WTC11 (cell line): ENCODE measurements around the gene RPL18. TPM values are rescaled to one million over a fixed set of nuclear protein-coding genes. Genes with fewer than 3 reads are reported as not detected.

Experiments used
- ATAC-seq: fragments of 200-7000 bp; cut with Tn5 transposase; 2 replicates; pipeline ENCODE4 v1.10.0; 2021; ENCODE audit warnings: mild to moderate bottlenecking, moderate library complexity
- CTCF ChIA-PET: fragments of 300-600 bp; sonication (Branson Sonifier 250); formaldehyde crosslinking; loops from one replicate; lab custom pipeline; 2021; ENCODE audit warnings: antibody characterized with exemption; lab: Charles Lee
- POLR2A ChIA-PET: fragments of 350-600 bp; sonication (Branson Sonifier 250); formaldehyde crosslinking; loops from one replicate; lab custom pipeline; 2021; ENCODE audit warnings: antibody characterized with exemption; lab: Charles Lee
- DNase-seq: peaks from one replicate; pipeline ENCODE4 v3.0.0; 2021; ENCODE audit warnings: low spot score
- H3K27ac Mint-ChIP-seq: 2 replicates; pipeline ENCODE4 v1.8.0; 2021; ENCODE audit warnings: mixed read lengths
- H3K27me3 Mint-ChIP-seq: 2 replicates; pipeline ENCODE4 v1.8.0; 2021; ENCODE audit warnings: low read depth, mild to moderate bottlenecking, moderate library complexity, mixed read lengths
- H3K36me3 Mint-ChIP-seq: 2 replicates; pipeline ENCODE4 v1.8.0; 2021; ENCODE audit warnings: mixed read lengths
- H3K4me1 Mint-ChIP-seq: 2 replicates; pipeline ENCODE4 v1.8.0; 2022; ENCODE audit warnings: mixed read lengths
- H3K4me3 Mint-ChIP-seq: 2 replicates; pipeline ENCODE4 v1.8.0; 2021; ENCODE audit warnings: mild to moderate bottlenecking, moderate library complexity, mixed read lengths
- H3K9me3 Mint-ChIP-seq: 2 replicates; pipeline ENCODE4 v1.8.0; 2021; ENCODE audit warnings: mixed read lengths
- ATF1 ChIP-seq: sonication (generic); formaldehyde crosslinking; IDR thresholded peaks from 2 replicates; pipeline ENCODE4 v1.8.1; 2023; ENCODE audit warnings: mild to moderate bottlenecking, moderate library complexity, missing genetic modification reagents
- FOXJ3 ChIP-seq: sonication (generic); formaldehyde crosslinking; IDR thresholded peaks from 2 replicates; pipeline ENCODE4 v1.9.0; 2021; ENCODE audit warnings: missing genetic modification reagents, mild to moderate bottlenecking, borderline replicate concordance
- GTF2I ChIP-seq: fragments of 250-450 bp; sonication (Bioruptor Pico); conservative IDR thresholded peaks from 2 replicates; pipeline ENCODE4 v1.4.0; 2021; ENCODE audit warnings: mild to moderate bottlenecking
- HMGA2 ChIP-seq: fragments of 250-450 bp; sonication (Bioruptor Pico); IDR thresholded peaks from 2 replicates; pipeline ENCODE4 v1.4.0; 2021; ENCODE audit warnings: mild to moderate bottlenecking, moderate library complexity
- JAZF1 ChIP-seq: fragments of 250-450 bp; sonication (Bioruptor Pico); IDR thresholded peaks from 2 replicates; pipeline ENCODE4 v1.9.0; 2021; ENCODE audit warnings: moderate library complexity, mild to moderate bottlenecking, inconsistent platforms
- NR1H2 ChIP-seq: sonication (generic); formaldehyde crosslinking; IDR thresholded peaks from 2 replicates; pipeline ENCODE4 v1.9.0; 2021; ENCODE audit warnings: mild to moderate bottlenecking, moderate library complexity, missing genetic modification reagents
- SOX15 ChIP-seq: fragments of 250-450 bp; sonication (Bioruptor Pico); IDR thresholded peaks from 2 replicates; pipeline ENCODE4 v1.9.0; 2021; ENCODE audit warnings: mild to moderate bottlenecking
- TEAD1 ChIP-seq: sonication (generic); formaldehyde crosslinking; IDR thresholded peaks from 2 replicates; pipeline ENCODE4 v1.8.0; 2022; ENCODE audit warnings: mild to moderate bottlenecking, missing genetic modification reagents
- TP53 ChIP-seq: sonication (generic); formaldehyde crosslinking; IDR thresholded peaks from 2 replicates; pipeline ENCODE4 v1.8.1; 2023; ENCODE audit warnings: mild to moderate bottlenecking, missing genetic modification reagents
- ZNF671 ChIP-seq: fragments of 250-450 bp; sonication (Bioruptor Pico); IDR thresholded peaks from 2 replicates; pipeline ENCODE4 v1.8.0; 2021; ENCODE audit warnings: mild to moderate bottlenecking
- total RNA-seq: library from RNA; stranded (reverse); gene quantifications from 3 replicates; pipeline ENCODE4 v1.2.3, GENCODE V29; 2021
- TF ChIP-seq, protein P1 (sequence below): sonication (generic); formaldehyde crosslinking; IDR thresholded peaks from 2 replicates; pipeline ENCODE4 v1.8.1; 2023; ENCODE audit warnings: mild to moderate bottlenecking, missing genetic modification reagents, moderate library complexity
- TF ChIP-seq, protein P2 (sequence below): sonication (generic); formaldehyde crosslinking; IDR thresholded peaks from 2 replicates; pipeline ENCODE4 v1.8.1; 2023; ENCODE audit warnings: mild to moderate bottlenecking, missing genetic modification reagents, moderate library complexity
- TF ChIP-seq, protein P3 (sequence below): sonication (generic); formaldehyde crosslinking; IDR thresholded peaks from 2 replicates; pipeline ENCODE4 v1.8.0; 2022; ENCODE audit warnings: mild to moderate bottlenecking, missing genetic modification reagents
- TF ChIP-seq, protein P4 (sequence below): sonication (generic); formaldehyde crosslinking; IDR thresholded peaks from 2 replicates; pipeline ENCODE4 v1.8.0; 2023; ENCODE audit warnings: mild to moderate bottlenecking, missing genetic modification reagents
- TF ChIP-seq, protein P5 (sequence below): sonication (generic); formaldehyde crosslinking; IDR thresholded peaks from 2 replicates; pipeline ENCODE4 v1.8.1; 2023; ENCODE audit warnings: mild to moderate bottlenecking, moderate library complexity, missing genetic modification reagents
- TF ChIP-seq, protein P6 (sequence below): sonication (generic); formaldehyde crosslinking; IDR thresholded peaks from 2 replicates; pipeline ENCODE4 v1.8.1; 2023; ENCODE audit warnings: mild to moderate bottlenecking, missing genetic modification reagents

RPL18 gene
- total RNA-seq, 1 experiment from 2014 or later, result 1,712 TPM

DNA sequence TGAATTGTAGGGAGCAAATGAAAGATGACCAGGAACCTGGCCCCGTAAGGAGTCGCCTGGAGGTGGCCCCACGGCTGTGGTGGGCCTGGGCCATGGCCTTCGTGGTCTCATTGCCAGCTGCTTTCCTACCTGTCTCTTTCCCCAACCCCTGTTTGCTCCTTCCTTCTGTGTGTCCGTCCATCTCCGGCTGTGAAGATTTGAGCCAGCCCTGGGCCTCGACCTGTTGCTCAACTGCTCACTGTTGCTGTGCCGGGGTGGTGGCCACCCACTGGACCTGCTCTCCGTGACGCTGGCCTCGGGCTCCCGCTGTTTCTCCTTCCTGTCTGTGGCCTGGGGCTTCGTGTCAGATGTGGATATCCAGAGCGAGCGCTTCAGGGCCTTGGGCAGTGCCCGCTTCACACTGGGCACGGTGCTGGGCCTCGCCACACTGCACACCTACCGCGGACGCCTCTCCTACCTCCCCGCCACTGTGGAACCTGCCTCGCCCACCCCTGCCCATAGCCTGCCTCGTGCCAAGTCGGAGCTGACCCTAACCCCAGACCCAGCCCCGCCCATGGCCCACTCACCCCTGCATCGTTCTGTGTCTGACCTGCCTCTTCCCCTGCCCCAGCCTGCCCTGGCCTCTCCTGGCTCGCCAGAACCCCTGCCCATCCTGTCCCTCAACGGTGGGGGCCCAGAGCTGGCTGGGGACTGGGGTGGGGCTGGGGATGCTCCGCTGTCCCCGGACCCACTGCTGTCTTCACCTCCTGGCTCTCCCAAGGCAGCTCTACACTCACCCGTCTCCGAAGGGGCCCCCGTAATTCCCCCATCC is 9.7 kb upstream of the RPL18 start:
- DNase-seq (no peak), ATAC-seq (no peak)
- Mint-ChIP-seq H3K4me1 (peaks cover 27% of the 10 kb centered on the region), H3K9me3 (no peaks in the 10 kb centered on the region), H3K27ac (peak overlapping the region; percentile 8), H3K36me3 (no peaks in the 10 kb centered on the region), H3K27me3 (no peaks in the 10 kb centered on the region), H3K4me3 (no peak overlapping the region)
- CTCF ChIA-PET, result interaction anchor here (0.8 to 3.0 kb wide), 7 partner anchors 10 to 185 kb away, joined by 3 to 20 read pairs (median 7); partner anchors contain the start of genes CA11, RPL18 and SPHK2
- TF ChIP-seq, protein P1, sequence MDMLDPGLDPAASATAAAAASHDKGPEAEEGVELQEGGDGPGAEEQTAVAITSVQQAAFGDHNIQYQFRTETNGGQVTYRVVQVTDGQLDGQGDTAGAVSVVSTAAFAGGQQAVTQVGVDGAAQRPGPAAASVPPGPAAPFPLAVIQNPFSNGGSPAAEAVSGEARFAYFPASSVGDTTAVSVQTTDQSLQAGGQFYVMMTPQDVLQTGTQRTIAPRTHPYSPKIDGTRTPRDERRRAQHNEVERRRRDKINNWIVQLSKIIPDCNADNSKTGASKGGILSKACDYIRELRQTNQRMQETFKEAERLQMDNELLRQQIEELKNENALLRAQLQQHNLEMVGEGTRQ (CRISPR knock-in tag), result no peak
- TF ChIP-seq TEAD1 (CRISPR knock-in tag) (no peak), SOX15 (CRISPR knock-in tag) (no peak), HMGA2 (CRISPR knock-in tag) (no peak), ATF1 (CRISPR knock-in tag) (no peak), ZNF671 (CRISPR knock-in tag) (no peak), GTF2I (CRISPR knock-in tag) (no peak), NR1H2 (CRISPR knock-in tag) (no peak), FOXJ3 (no peak), JAZF1 (CRISPR knock-in tag) (no peak), TP53 (CRISPR knock-in tag) (no peak)
- TF ChIP-seq, protein P2, sequence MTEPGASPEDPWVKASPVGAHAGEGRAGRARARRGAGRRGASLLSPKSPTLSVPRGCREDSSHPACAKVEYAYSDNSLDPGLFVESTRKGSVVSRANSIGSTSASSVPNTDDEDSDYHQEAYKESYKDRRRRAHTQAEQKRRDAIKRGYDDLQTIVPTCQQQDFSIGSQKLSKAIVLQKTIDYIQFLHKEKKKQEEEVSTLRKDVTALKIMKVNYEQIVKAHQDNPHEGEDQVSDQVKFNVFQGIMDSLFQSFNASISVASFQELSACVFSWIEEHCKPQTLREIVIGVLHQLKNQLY, result no peak
- TF ChIP-seq, protein P3, sequence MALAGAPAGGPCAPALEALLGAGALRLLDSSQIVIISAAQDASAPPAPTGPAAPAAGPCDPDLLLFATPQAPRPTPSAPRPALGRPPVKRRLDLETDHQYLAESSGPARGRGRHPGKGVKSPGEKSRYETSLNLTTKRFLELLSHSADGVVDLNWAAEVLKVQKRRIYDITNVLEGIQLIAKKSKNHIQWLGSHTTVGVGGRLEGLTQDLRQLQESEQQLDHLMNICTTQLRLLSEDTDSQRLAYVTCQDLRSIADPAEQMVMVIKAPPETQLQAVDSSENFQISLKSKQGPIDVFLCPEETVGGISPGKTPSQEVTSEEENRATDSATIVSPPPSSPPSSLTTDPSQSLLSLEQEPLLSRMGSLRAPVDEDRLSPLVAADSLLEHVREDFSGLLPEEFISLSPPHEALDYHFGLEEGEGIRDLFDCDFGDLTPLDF (CRISPR knock-in tag), result no peak
- TF ChIP-seq, protein P4, sequence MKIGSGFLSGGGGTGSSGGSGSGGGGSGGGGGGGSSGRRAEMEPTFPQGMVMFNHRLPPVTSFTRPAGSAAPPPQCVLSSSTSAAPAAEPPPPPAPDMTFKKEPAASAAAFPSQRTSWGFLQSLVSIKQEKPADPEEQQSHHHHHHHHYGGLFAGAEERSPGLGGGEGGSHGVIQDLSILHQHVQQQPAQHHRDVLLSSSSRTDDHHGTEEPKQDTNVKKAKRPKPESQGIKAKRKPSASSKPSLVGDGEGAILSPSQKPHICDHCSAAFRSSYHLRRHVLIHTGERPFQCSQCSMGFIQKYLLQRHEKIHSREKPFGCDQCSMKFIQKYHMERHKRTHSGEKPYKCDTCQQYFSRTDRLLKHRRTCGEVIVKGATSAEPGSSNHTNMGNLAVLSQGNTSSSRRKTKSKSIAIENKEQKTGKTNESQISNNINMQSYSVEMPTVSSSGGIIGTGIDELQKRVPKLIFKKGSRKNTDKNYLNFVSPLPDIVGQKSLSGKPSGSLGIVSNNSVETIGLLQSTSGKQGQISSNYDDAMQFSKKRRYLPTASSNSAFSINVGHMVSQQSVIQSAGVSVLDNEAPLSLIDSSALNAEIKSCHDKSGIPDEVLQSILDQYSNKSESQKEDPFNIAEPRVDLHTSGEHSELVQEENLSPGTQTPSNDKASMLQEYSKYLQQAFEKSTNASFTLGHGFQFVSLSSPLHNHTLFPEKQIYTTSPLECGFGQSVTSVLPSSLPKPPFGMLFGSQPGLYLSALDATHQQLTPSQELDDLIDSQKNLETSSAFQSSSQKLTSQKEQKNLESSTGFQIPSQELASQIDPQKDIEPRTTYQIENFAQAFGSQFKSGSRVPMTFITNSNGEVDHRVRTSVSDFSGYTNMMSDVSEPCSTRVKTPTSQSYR (CRISPR knock-in tag), result no peak
- TF ChIP-seq, protein P5, sequence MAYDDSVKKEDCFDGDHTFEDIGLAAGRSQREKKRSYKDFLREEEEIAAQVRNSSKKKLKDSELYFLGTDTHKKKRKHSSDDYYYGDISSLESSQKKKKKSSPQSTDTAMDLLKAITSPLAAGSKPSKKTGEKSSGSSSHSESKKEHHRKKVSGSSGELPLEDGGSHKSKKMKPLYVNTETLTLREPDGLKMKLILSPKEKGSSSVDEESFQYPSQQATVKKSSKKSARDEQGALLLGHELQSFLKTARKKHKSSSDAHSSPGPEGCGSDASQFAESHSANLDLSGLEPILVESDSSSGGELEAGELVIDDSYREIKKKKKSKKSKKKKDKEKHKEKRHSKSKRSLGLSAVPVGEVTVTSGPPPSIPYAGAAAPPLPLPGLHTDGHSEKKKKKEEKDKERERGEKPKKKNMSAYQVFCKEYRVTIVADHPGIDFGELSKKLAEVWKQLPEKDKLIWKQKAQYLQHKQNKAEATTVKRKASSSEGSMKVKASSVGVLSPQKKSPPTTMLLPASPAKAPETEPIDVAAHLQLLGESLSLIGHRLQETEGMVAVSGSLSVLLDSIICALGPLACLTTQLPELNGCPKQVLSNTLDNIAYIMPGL, result no peak
- TF ChIP-seq, protein P6, sequence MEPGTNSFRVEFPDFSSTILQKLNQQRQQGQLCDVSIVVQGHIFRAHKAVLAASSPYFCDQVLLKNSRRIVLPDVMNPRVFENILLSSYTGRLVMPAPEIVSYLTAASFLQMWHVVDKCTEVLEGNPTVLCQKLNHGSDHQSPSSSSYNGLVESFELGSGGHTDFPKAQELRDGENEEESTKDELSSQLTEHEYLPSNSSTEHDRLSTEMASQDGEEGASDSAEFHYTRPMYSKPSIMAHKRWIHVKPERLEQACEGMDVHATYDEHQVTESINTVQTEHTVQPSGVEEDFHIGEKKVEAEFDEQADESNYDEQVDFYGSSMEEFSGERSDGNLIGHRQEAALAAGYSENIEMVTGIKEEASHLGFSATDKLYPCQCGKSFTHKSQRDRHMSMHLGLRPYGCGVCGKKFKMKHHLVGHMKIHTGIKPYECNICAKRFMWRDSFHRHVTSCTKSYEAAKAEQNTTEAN (CRISPR knock-in tag), result no peak
- POLR2A ChIA-PET, result interaction anchor here (0.7 to 3.4 kb wide), 4 partner anchors 10 to 335 kb away, joined by 3 to 23 read pairs (median 12); partner anchors contain the start of genes CA11, RPL18 and SPHK2
